ENCODE measurements around the gene ANKRD7.

ANKRD7 gene

DNA sequence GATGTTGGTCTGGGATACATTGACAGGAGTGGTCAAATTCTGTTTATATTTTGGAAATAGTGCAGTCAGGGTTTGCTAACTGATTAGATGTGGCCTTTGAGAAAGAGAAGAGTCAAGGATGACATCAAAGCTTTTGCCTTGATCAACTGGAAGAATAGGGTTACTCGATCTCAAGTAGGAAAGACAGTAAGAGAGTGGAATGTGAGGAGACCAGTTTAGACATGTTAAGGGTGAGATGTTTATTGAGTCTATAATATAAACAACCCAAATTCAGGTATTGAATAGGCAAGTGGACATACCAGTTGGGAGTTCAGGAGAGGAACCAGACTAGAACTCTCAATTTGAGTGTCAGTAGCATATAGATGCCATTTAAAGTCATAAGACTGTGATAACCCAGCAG is 1.9 kb upstream of the ANKRD7 start:
- H3K4me3 ChIP-seq (ENCODE audit: insufficient read depth, low read length, poor library complexity, severe bottlenecking), result no peak overlapping the region
- no peaks in the 10 kb centered on the region for H3K9me3 ChIP-seq (ENCODE audit: insufficient read depth, low read length)
- H3K36me3 ChIP-seq (ENCODE audit: low read length), result no peaks in the 10 kb centered on the region
- H2AFZ ChIP-seq (ENCODE audit: low read depth, low read length, severe bottlenecking), result no peak overlapping the region
- H4K20me1 ChIP-seq (ENCODE audit: low read depth, low read length), result no peaks in the 10 kb centered on the region
- H3K9ac ChIP-seq (ENCODE audit: low read length), result no peak overlapping the region
- H3K9me2 ChIP-seq (replicated peaks; ENCODE audit: insufficient read depth, low read length), result no peaks in the 10 kb centered on the region
- H3F3A ChIP-seq (ENCODE audit: insufficient read depth), result no peaks in the 10 kb centered on the region
- H3K27me3 ChIP-seq (ENCODE audit: low read length), result no peaks in the 10 kb centered on the region
- no peak for TF ChIP-seq EZH2phosphoT487 (conservative IDR thresholded peaks at IDR 0.05; ENCODE audit: low read length)
- TF ChIP-seq, protein P1, sequence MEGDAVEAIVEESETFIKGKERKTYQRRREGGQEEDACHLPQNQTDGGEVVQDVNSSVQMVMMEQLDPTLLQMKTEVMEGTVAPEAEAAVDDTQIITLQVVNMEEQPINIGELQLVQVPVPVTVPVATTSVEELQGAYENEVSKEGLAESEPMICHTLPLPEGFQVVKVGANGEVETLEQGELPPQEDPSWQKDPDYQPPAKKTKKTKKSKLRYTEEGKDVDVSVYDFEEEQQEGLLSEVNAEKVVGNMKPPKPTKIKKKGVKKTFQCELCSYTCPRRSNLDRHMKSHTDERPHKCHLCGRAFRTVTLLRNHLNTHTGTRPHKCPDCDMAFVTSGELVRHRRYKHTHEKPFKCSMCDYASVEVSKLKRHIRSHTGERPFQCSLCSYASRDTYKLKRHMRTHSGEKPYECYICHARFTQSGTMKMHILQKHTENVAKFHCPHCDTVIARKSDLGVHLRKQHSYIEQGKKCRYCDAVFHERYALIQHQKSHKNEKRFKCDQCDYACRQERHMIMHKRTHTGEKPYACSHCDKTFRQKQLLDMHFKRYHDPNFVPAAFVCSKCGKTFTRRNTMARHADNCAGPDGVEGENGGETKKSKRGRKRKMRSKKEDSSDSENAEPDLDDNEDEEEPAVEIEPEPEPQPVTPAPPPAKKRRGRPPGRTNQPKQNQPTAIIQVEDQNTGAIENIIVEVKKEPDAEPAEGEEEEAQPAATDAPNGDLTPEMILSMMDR (IDR thresholded peaks at IDR 0.05; ENCODE audit: insufficient read depth, low read length, poor library complexity, severe bottlenecking), result no peak
- H3K27ac ChIP-seq (ENCODE audit: low read depth, low read length), result no peak overlapping the region
- H3K4me2 ChIP-seq (ENCODE audit: low read depth, low read length, poor library complexity, severe bottlenecking), result no peak overlapping the region
- no peaks in the 10 kb centered on the region for H3K79me2 ChIP-seq (ENCODE audit: insufficient read depth, low read length)

DNA sequence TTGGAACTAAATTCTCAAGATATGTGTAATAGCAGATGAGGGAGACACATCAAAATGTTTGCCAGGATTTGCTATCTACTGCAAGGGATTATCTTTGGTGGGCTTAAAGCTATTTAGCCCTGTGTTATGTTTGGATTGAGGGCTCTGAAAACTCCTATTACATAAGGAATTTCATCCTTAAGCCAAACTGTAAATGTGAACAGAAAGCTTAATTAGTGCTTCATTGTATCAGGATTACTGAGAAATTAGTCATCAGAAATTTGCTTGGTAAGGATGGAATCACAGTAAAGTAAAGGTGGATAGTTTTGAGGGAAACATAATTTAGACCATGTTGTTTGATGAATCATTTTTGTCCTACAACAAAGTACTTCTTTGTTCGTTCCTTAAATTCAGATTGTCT is 8.3 kb downstream of the ANKRD7 start:
- Histone ChIP-seq H3F3A (ENCODE audit: insufficient read depth) (no peaks in the 10 kb centered on the region), H4K20me1 (ENCODE audit: low read depth, low read length) (no peaks in the 10 kb centered on the region), H3K9ac (ENCODE audit: low read length) (no peak overlapping the region), H2AFZ (ENCODE audit: low read depth, low read length, severe bottlenecking) (no peak overlapping the region), H3K4me3 (ENCODE audit: insufficient read depth, low read length, poor library complexity, severe bottlenecking) (no peak overlapping the region), H3K9me3 (ENCODE audit: insufficient read depth, low read length) (no peaks in the 10 kb centered on the region), H3K9me2 (replicated peaks; ENCODE audit: insufficient read depth, low read length) (no peaks in the 10 kb centered on the region), H3K27me3 (ENCODE audit: low read length) (no peaks in the 10 kb centered on the region), H3K4me2 (ENCODE audit: low read depth, low read length, poor library complexity, severe bottlenecking) (no peak overlapping the region), H3K79me2 (ENCODE audit: insufficient read depth, low read length) (no peaks in the 10 kb centered on the region), H3K36me3 (ENCODE audit: low read length) (no peaks in the 10 kb centered on the region), H3K27ac (ENCODE audit: low read depth, low read length) (no peak overlapping the region)
- TF ChIP-seq EZH2phosphoT487 (conservative IDR thresholded peaks at IDR 0.05; ENCODE audit: low read length), result no peak
- TF ChIP-seq, protein P1 (IDR thresholded peaks at IDR 0.05; ENCODE audit: insufficient read depth, low read length, poor library complexity, severe bottlenecking), result no peak

DNA sequence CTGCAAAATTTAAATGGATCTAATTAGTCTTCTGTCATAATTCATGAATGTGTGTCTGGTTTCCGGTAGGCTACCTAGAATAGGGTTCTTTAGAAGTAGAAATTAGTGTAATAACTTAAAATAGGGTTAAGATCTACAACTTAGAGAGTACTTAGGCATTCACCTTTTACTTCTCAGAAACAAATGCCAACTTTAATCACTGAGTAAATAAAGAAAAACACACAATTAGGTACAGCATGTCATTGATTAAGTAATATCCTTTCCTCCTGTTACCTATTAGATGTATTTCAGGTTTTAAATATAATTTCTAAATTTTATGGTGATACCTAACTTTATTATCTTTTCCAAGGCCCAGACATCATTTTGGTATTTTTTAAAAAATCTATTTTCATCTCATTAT is 9.3 kb downstream of the ANKRD7 start:
- H3K4me3 ChIP-seq (ENCODE audit: insufficient read depth, low read length, poor library complexity, severe bottlenecking), result no peak overlapping the region
- no peaks in the 10 kb centered on the region for H4K20me1 ChIP-seq (ENCODE audit: low read depth, low read length)
- no peaks in the 10 kb centered on the region for H3F3A ChIP-seq (ENCODE audit: insufficient read depth)
- no peaks in the 10 kb centered on the region for H3K9me3 ChIP-seq (ENCODE audit: insufficient read depth, low read length)
- TF ChIP-seq, protein P1 (IDR thresholded peaks at IDR 0.05; ENCODE audit: insufficient read depth, low read length, poor library complexity, severe bottlenecking), result no peak
- no peak for TF ChIP-seq EZH2phosphoT487 (conservative IDR thresholded peaks at IDR 0.05; ENCODE audit: low read length)
- H2AFZ ChIP-seq (ENCODE audit: low read depth, low read length, severe bottlenecking), result no peak overlapping the region
- no peaks in the 10 kb centered on the region for H3K27me3 ChIP-seq (ENCODE audit: low read length)
- no peak overlapping the region for H3K27ac ChIP-seq (ENCODE audit: low read depth, low read length)
- H3K9me2 ChIP-seq (replicated peaks; ENCODE audit: insufficient read depth, low read length), result no peaks in the 10 kb centered on the region
- no peaks in the 10 kb centered on the region for H3K36me3 ChIP-seq (ENCODE audit: low read length)
- no peak overlapping the region for H3K9ac ChIP-seq (ENCODE audit: low read length)
- no peak overlapping the region for H3K4me2 ChIP-seq (ENCODE audit: low read depth, low read length, poor library complexity, severe bottlenecking)
- H3K79me2 ChIP-seq (ENCODE audit: insufficient read depth, low read length), result no peaks in the 10 kb centered on the region
